Ammon's horn (tissue), 1 donor: ENCODE measurements around the gene HEATR5A.
"Not testable (repeated sequence)": the region's sequence is repeated elsewhere in the genome, so short reads cannot be mapped to it uniquely, and the experiment has no call there.

ENCODE experiments used
- DNase-seq: peaks from one replicate; pipeline ENCODE4 v3.0.0-alpha.2; 2016; ENCODE audit warnings: low spot score

The HEATR5A gene

DNA sequence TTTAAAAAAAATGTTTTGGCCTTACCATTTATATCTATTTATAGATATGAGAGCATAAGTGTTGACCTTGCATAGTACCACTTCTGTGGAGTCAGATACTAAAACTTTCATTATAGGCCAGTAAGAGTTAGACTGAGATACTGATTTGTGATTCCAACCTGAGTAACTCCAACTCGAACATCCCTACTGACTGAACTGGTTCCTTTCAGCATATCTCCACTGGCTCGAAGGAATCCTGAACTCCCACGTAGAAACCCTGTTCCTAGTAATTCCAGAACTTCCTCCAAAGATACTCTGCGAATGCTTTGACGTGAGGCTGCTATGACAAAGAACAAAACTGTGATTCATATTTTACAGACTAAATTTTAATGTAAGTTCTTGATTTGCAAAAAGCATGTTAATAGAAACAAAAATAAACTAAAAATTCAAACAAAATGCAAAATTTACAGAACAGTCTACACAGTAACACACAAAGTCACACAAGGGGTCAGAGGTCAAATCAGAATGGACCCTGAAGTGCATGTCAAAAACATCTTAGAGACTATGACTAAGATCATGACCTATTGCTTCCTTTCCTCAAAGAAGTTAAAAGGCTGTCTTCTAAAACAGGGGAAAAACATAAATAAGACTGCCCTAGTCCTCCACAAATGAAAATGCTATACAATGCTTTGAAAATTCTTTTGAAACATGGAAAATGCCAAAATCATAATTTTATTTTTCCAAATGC lies 31.5 kb downstream of the HEATR5A start:
- no peak for DNase-seq

DNA sequence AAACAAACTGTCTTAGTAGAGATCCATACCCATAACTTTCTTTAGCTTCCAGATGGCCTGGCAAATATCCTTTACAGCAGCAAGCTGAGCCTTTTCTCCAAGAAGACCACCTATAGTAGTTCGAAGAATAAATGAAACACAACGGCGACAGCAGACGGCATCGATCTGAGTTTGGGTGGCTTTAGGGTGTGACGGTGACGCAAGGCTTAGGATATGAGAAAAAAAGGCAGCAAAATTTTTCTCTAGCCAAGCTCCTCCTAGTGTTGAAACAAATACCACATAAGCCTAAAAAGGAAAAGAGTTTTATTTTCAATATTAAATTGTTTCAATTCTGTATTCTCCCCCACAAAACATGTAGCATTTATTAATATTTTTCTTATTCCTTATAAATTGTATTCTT lies 33.3 kb downstream of the HEATR5A start:
- DNase-seq, result no peak

DNA sequence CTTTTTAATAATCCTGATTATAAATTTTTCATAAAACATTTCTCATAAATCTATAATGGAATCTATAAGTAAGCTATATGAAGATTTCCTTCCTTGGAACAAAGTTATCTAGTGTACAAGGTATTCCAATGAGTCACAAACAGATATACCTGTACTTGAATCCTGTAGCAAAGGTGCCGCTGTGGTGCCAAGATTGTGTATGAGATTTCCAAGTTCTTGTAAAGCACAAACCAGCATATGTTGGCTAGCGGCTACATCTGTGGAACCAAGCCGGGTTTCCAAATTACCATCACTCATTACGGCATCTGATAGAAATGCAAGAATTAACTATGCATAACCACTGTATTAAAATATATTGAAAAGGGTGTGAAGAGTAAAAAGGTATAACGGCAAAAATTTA lies 34.1 kb downstream of the HEATR5A start:
- no peak for DNase-seq

DNA sequence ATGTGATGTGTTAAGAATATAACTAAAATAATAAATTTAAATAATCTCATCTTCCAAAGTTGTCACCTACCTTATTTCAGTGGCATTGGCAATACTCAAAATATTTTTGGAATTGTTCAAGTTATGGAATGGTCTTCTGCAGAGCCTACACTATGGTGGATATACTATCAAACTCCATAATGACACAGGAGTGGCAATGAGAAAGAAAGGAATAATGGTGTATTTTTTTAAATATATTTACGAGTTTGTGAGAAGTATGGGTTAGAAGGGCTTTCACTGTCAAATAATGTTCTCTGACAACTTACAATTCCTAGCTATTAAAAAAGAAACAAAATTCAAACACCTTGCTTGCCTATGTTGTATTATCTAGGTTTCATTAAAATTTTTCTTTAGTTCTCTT lies 38.1 kb downstream of the HEATR5A start:
- DNase-seq, result no peak

DNA sequence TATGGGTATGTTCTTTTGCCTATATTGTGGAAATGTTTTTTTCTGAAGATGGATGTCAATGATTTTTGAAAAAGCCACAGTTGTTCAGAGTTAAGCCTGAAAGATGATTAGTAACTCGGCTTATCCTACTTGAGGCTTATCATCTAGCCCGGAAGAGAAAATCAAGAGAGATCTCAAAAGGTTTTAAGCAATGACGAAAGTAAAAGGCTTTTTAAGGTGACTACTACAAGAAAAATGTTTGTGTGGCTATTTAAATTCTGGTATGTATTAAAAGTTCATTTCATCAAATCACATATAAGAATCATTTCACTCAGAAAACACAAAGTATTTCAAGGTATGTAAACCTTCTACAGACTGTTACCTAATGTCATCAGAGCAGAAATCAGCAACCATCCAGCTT lies 40.2 kb downstream of the HEATR5A start:
- no peak for DNase-seq

DNA sequence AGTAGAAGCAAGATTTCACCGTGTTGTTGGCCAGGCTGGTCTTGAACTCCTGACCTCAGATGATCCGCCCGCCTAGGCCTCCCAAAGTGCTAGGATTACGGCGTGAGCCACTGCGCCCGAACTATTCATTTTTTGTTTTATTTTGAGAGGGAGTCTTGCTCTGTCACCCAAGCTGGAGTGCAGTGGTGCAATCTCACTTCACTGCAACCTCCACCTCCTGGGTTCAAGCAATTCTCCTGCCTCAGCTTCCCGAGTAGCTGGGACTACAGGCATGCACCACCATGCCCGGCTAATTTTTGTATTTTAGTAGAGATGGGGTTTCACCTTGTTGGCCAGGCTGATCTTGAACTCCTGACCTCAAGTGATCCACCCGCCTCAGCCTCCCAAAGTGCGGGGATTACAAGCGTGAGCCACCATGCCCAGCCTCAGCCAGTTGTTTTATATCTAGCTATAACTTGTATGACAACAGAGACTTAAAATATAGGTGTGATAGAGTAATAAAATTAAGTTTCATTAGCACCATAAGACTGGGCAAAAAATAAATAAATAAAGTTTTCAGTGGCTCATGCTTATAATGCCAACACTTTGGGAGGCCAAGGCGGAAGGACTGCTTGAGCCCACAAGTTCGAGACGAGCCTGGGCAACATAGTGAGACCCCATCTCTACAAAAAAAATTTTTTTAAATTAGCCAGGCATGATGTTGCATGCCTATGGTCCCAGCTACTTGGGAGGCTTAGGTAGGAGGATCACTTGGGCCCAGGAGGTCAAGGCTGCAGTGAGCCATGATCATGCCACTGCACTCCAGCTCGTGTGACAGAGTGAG lies 41.0 kb downstream of the HEATR5A start:
- not testable (repeated sequence) for DNase-seq

DNA sequence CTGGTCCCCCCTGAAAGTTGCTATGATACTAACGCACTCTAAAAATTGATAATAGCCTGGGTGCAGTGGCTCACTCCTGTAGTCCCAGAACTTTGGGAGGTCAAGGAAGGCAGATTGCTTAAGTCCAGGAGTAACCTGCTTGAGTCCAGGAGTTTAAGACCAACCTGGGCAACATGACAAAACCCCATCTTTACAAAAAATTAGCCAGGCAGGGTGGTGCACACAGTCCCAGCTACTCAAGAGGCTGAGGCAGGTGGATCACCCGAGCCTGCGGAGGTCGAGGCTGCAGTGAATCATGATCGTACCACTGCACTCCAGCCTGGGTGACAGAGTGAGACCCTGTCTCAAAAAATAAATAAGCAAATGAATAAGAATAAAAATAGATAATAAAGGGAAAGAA lies 42.9 kb downstream of the HEATR5A start:
- DNase-seq, result no peak

DNA sequence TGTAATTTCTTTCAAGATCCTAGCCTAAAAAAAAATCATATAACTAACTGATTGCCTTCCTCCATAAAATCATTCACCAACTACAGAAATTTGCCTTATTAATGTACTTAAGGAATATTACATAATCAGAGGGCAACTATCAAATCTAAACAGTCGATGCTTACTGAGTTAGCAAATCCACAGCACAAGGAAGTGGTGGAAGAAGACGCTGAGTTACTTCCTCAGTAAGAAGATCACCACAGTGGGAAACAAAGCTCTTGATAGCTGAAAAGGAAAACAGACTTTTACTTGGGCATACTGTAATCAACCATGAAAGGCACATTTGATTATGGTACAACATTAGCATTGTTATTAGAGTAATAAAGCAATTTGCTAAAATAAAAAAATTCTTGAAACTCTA lies 48.7 kb downstream of the HEATR5A start:
- DNase-seq, result no peak

DNA sequence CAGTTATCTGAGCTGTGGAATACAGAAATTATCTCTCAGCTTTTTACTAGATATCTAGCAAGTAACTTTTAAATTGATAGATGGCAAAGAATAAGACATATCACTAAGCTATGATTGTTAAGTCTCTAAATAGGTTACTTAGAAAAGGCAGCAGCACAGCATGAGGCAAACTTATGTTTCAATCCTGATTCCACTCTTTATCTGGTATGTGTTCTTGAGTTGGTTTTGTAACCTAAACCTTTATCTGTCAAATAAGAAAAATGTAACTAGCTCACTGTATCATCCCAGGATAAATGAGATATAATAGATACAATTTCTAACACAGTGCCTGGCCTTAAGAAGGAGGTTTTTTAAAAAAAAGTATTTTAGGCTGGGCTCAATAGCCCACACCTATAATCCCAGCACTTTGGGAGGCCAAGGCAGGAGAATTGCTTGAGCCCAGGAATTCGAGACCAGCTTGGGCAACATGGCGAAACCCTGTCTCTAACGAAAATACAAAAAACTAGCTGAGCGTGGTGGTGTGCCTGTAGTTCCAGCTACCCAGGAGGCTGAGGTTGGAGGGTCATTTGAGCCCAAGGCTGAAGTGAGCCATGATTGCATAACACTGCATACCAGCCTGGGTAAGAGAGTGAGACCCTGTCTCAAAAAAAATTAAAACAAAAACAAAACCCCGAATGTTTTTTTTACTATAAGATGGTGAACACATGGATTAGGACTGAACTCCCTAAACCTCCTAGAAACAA lies 56.8 kb downstream of the HEATR5A start:
- no peak for DNase-seq

DNA sequence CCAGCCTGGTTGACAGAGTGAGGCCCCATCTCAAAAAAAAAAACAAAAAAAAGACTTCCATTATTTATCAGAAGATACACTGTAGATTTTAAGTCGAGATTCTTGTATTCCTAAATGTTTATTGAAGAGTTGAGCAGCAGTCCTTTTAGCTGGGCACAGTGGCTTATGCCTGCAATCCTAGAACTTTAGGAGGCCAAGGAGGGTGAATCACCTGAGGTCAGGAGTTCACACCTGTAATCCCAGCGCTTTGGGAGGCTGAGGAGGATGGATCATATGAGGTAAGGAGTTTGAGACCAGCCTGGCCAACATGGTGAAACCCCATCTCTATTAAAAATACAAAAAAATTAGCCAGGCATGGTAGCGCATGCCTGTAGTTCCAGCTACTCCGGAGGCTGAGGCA lies 57.6 kb downstream of the HEATR5A start:
- DNase-seq, result no peak

DNA sequence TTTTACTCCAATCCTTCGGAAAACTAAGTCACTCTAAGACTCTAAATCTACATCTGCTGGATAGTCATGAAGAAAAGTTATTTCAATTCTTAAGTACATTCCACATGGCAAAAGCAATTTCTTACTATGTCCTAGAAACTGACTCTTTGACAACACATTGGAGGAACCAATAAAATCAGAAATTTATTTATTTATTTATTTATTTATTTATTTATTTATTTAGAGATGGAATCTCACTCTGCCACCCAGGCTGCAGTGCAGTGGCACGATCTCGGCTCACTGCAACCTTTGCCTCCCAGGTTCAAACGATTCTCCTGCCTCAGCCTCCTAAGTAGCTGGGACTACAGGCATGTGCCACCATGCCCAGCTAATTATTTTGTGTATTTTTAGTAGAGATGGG lies 58.6 kb downstream of the HEATR5A start:
- not testable (repeated sequence) for DNase-seq

DNA sequence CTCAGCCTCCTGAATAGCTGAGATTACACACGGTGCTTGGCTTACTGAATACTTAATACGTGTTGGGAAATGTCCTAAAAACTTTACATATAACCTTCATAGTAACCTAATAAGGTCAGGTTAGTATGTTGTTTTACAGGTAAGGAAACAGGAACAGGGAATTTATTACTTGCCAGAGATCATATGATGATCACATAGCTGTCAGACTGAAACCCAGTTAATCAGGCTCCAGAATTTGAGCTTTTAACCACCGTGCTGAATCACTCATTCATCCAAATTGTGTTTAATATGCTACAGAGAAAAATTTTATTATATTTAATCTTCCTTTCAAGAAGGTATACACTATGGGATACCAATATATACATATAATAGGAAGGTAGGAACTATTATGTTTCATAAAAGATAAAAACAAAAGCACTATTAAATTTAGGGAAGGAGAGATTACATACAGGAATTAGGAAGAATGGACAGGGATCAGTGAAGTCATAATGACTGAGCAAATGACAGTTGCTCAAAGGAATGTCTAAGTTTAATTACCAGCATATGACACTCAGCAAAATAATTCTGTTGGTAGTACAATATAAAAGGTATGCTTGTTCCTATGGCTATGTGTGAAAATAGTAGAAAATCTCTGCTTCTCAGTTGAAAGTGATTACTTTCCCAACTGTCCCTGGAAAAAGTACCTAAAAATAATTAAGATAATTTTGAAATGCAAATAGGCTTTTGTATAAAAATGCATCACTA lies 59.3 kb downstream of the HEATR5A start:
- DNase-seq, result no peak

DNA sequence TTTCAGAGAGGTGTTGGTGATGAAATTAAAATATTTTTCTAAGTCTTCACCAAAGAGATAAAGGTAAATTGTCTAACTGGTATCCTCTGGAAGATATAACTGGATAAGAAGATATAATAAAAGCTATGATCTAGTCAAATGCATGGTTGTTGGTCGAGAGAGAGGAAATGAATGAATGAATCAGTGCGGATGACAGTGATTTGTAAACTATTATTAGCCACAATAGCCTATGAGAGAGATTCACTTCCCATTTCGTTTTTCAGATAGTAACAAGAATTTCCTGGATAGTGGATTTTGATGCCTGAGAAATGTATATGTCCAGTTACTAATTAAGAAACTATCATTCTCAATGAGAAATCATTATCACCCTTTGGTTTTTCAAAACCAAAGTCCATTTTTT lies 63.1 kb downstream of the HEATR5A start:
- no peak for DNase-seq

DNA sequence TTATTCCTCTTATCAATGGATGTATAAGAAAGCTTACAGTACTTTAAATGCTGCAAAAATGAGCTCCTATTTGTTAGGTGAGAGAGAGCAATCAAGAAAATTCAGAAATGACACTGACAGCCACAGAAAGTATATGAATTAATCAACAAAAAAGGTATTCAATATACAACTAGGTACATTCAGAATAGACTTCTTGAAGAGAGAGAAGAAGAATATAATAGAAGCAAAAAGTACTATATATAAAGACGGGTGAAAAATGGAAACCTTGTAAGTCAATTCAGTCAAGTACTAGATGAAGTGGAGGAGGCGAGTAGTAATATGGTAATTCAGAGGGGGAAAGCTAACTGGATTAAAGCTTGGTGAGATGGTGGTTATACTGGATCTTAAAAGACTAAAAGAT lies 74.3 kb downstream of the HEATR5A start:
- DNase-seq, result no peak

DNA sequence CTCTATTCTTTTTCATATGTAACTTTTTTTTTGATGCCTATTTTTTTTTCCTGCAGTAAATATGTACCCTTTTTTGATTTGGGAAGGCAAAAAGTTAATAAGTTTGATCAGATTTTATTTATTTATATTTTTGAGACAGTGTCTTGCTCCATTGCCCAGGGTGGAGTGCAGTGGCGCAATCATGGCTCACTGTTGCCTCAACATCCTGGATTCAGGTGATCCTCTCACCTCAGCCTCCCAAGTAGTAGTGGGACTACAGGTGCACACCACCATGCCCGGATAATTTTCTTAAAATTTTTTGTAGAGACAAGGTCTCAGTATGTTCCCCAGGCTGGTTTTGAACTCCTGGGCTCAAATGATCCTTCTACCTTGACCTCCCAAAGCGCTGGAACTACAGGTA lies 79.1 kb downstream of the HEATR5A start:
- DNase-seq, result no peak

DNA sequence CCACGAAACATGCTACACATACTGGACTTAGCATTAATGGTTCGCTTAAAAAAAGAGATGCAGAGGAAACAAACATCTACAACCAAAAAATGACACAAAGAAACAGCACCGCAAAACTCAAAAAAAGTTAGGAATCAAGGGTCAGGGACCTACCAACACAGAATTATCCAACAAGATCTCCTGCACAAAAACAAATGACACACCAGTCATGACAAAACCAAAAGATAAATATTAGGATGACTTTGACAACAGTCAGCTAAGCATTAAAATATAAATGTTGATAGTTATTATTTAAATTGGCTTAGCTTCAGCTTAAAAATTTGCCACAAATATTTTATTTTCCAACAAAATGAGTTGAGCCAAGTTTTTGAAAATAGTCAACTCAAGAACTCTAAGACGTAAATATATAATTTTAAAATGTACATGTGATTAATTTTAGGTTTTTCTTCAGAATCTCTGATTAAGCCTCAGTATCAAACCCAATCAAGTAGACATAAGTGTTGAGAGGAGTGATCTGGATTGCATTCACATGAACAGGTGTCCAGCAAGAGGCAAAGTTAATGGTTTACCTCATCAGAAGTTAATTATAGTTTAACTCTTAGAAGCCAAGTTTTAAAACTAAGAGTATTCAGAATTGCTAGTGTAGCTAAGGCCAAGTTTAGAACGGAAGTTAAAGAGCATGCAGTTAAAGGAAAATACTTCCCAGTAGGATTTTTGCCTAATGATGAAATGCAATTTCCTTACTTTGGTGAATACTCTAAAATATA lies 79.9 kb downstream of the HEATR5A start:
- no peak for DNase-seq

DNA sequence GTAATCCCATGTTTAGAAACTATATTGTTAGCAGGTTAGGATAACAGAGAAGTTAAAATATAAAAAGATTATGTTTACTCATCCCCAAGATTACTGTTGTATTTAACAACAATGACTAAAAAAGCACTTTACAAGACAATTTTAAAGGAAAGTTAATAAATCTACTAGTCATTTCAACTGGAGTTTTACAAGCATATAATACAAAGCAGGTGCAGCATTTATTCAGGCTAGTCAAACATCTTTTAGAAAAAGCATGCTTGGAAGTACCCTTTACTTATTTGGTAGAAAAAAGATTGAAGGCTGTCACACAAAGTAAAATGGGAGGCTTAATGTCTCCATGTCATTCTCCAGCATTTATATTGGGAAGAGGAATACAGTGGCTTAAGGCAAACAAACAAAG lies 80.6 kb downstream of the HEATR5A start:
- DNase-seq, result no peak

DNA sequence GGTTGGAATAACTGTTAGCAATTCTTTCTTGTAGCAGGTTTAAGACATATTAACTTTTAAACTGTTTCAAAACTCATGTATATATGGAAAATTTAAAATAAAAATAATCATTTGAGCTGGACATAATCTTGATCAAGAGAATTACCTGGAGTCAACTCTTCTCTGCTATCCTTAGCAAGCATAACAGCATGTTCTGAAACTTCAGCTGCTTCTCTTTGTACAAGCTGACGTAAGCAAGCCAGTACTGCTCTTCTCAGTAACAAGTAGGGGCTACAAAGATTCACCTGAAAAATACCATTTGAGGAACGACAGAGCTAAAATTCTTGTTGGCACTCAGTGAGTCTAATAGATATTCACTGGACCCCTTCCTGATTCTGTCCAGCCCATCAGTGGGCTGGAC lies 83.0 kb downstream of the HEATR5A start:
- no peak for DNase-seq

DNA sequence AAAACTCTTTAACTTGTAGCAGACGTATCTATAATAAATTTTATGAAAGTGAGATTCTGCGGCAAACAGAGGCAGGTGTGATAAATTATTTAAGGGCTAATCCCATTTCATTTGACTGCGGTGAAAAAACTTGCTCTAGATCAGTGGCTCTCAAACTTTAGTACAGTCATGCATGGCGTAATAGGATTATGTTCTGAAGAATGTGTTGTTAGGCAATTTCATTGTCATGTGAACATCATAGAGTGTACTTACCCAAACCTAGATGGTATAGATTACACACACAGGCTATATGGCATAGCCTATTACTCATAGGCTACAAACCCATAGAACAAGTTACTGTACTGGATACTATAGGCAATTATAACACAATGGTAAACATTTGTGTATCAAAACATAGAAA lies 83.7 kb downstream of the HEATR5A start:
- no peak for DNase-seq

DNA sequence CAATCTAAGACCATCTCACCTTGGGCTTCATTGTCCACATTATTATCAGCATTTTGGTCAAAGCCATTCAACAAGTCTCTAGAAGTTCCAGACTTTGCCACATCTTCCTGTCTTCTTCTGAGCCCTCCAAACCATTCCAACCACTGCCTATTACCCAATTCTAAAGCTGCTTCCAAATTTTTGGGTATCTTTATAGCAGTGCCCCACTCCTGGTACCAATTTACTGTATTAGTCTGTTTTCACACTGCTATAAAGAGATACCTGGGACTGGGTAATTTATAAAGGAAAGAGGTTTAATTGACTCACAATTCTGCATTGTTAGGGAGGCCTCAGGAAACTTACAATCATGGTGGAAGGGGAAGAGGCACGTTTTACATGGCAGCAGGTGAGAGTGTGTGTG lies 89.0 kb downstream of the HEATR5A start:
- DNase-seq, result not testable (repeated sequence)

DNA sequence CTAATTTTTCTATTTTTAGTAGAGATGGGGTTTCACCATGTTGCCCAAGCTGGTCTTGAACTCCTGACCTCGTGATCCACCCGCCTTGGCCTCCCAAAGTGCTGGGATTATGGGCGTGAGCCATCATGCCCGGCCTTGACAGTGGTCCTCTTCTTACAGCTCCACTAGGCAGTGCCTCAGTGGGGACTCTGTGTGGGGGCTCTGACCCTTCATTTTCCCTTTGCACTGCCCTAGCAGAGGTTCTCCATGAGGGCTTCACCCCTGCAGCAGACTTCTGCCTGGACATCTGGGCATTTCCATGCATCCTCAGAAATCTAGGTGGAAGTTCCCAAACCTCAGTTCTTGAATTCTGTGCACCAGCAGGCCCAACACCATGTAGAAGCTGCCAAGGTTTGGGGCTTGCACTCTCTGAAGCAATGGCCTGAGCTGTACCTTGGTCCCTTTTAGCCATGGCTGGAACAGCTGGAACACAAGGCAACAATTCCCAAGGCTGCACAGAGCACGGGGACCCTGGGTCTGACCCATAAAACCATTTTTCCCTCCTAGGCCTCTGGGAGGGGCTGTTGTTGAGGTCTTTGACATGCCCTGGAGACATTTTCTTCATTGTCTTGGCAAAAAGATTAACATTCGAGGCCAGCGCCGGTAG lies 90.4 kb downstream of the HEATR5A start:
- not testable (repeated sequence) for DNase-seq
